ENCODE data around the gene RIMKLA.

GRCh38 chr1:42380586-42381279, at the start of gene RIMKLA:
- TF ChIP-seq, protein P1, sequence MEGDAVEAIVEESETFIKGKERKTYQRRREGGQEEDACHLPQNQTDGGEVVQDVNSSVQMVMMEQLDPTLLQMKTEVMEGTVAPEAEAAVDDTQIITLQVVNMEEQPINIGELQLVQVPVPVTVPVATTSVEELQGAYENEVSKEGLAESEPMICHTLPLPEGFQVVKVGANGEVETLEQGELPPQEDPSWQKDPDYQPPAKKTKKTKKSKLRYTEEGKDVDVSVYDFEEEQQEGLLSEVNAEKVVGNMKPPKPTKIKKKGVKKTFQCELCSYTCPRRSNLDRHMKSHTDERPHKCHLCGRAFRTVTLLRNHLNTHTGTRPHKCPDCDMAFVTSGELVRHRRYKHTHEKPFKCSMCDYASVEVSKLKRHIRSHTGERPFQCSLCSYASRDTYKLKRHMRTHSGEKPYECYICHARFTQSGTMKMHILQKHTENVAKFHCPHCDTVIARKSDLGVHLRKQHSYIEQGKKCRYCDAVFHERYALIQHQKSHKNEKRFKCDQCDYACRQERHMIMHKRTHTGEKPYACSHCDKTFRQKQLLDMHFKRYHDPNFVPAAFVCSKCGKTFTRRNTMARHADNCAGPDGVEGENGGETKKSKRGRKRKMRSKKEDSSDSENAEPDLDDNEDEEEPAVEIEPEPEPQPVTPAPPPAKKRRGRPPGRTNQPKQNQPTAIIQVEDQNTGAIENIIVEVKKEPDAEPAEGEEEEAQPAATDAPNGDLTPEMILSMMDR (IDR thresholded peaks at IDR 0.05), result no peak
- peak in 1 of 2 donors; percentile 76 for TF ChIP-seq POLR2A (IDR thresholded peaks at IDR 0.05)
